HepG2 (cell line): Measurements from ENCODE around the gene CD101. TPM values are rescaled to one million over a fixed set of nuclear protein-coding genes. Genes with fewer than 3 reads are reported as not detected.
"Not testable (repeated sequence)": the region's sequence is repeated elsewhere in the genome, so short reads cannot be mapped to it uniquely, and the experiment has no call there.

Source experiments
- ATAC-seq: fragments of 200-7000 bp; cut with Tn5 transposase; 3 replicates; pipeline ENCODE4 v1.9.1; 2020; ENCODE audit warnings: mild to moderate bottlenecking, moderate library complexity
- BruUV-seq: library from RNA; stranded (reverse); fragments of 400-500 nt; replicated peaks from 2 replicates; lab custom pipeline; 2021; lab: Mats Ljungman, UMichigan
- CTCF ChIA-PET: fragments of 300-600 bp; formaldehyde crosslinking; extraction: SDS; loops from one replicate; lab custom pipeline; 2021; ENCODE audit warnings: low total read pairs, inconsistent platforms, low intra/inter-chr PET ratio; lab: Yijun Ruan, JAX
- POLR2A ChIA-PET: fragments of 350-600 bp; sonication (Branson Sonifier 250); formaldehyde crosslinking; loops from one replicate; lab custom pipeline; 2020; ENCODE audit warnings: antibody characterized with exemption, inconsistent platforms; lab: Yijun Ruan, JAX
- DNase-seq: peaks from one replicate; pipeline ENCODE4 v3.0.0-alpha.2; 2015; ENCODE audit warnings: low spot score
- FAIRE-seq: peaks from 3 replicates; lab custom pipeline; 2011; peaks lifted over from hg19 to GRCh38; lab: Jason Lieb, UNC
- H2AFZ ChIP-seq: one replicate; pipeline ENCODE4 v1.6.1; 2011; ENCODE audit warnings: low read length, inconsistent platforms
- H3K27ac ChIP-seq: fragments of 300-600 bp; 3 replicates; pipeline ENCODE4 v1.8.0; 2011; ENCODE audit warnings: mixed run types, mild to moderate bottlenecking, mixed read lengths, low read length, inconsistent platforms; ENCODE audit not compliant: insufficient read depth; ENCODE audit errors: extremely low read length
- H3K27me3 ChIP-seq, 2 experiments: fragments of 200-600 bp in 1 of 2; 2 replicates in 1 of 2; 3 replicates in 1 of 2; pipeline versions ENCODE4 v1.6.0 to v1.8.0; 2011; ENCODE audit warnings: low read length in 2 of 2, mild to moderate bottlenecking in 2 of 2, moderate library complexity in 2 of 2, inconsistent platforms in 1 of 2; ENCODE audit not compliant: insufficient read depth in 2 of 2, control insufficient read depth in 1 of 2
- H3K36me3 ChIP-seq, 2 experiments: fragments of 200-600 bp in 1 of 2; replicated peaks in 1 of 2; 2 replicates in 1 of 2; 3 replicates in 1 of 2; pipeline versions ENCODE4 v1.5.1 to v1.8.0; 2011; ENCODE audit warnings: low read length in 2 of 2, inconsistent platforms in 1 of 2; ENCODE audit not compliant: insufficient read depth in 2 of 2, control insufficient read depth in 1 of 2
- H3K4me1 ChIP-seq: 2 replicates; pipeline ENCODE4 v1.5.1; 2012; ENCODE audit warnings: low read length, inconsistent platforms; ENCODE audit not compliant: insufficient read depth
- H3K4me2 ChIP-seq: 2 replicates; pipeline ENCODE4 v1.6.0; 2011; ENCODE audit warnings: low read depth, low read length, inconsistent platforms
- H3K4me3 ChIP-seq, 3 experiments: fragments of 200-600 bp in 1 of 3; sonication (generic), shearing (Covaris generic) in 1 of 3; replicated peaks in 1 of 3; 2 replicates each; pipeline ENCODE4 v1.5.1; 2011 to 2016; ENCODE audit warnings: low read length in 3 of 3, inconsistent platforms in 2 of 3, low read depth in 2 of 3, mild to moderate bottlenecking in 2 of 3, control low read depth in 1 of 3, mixed read lengths in 1 of 3; ENCODE audit not compliant: insufficient read depth in 1 of 3
- H3K79me2 ChIP-seq: one replicate; pipeline ENCODE4 v1.6.1; 2011; ENCODE audit warnings: low read length, inconsistent platforms; ENCODE audit not compliant: insufficient read depth
- H3K9ac ChIP-seq: 2 replicates; pipeline ENCODE4 v1.6.0; 2011; ENCODE audit warnings: mild to moderate bottlenecking, low read depth, low read length, inconsistent platforms; ENCODE audit not compliant: insufficient read depth
- H3K9me3 ChIP-seq: 2 replicates; pipeline ENCODE4 v1.5.1; 2012; ENCODE audit warnings: mild to moderate bottlenecking, low read length
- H4K20me1 ChIP-seq: 2 replicates; pipeline ENCODE4 v1.6.0; 2011; ENCODE audit warnings: inconsistent platforms, mild to moderate bottlenecking, low read length, moderate library complexity; ENCODE audit not compliant: insufficient read depth
- ZFP37 ChIP-seq: sonication (generic); formaldehyde crosslinking; IDR thresholded peaks from 2 replicates; pipeline ENCODE4 v1.4.0; 2020; ENCODE audit warnings: missing genetic modification reagents, borderline replicate concordance
- WGBS: methylation state at CpG from one replicate; pipeline ENCODE4 v1.1.6; 2017; ENCODE audit warnings: low lambda C conversion rate; 5-methylcytosine and 5-hydroxymethylcytosine counted together
- in situ Hi-C: cut with HindIII; loops from 2 replicates; pipeline ENCODE4 v1.10.0; 2017; ENCODE audit warnings: low pct_unique_long_range_greater_than_20kb; ENCODE audit not compliant: extremely low pct_ligation_motif_present
- intact Hi-C: fragments of 100-400 bp; cut with micrococcal nuclease; formaldehyde crosslinking; loops from one replicate; pipeline ENCODE4 v1.10.0; 2022; ENCODE audit not compliant: unreplicated experiment
- polyA plus RNA-seq, 8 experiments: library from polyadenylated mRNA; depleted of rRNA in 3 of 8; stranded (reverse) in 7 of 8; unstranded in 1 of 8; fragments of >200 nt; fragmentation: Illumina TruSeq in 4 of 8; extraction: Trizol in 4 of 8; gene quantifications; 2 replicates each; pipeline versions ENCODE4 v1.2.1 to v1.2.3, GENCODE V29; 2011 to 2016; ENCODE audit warnings: low read depth in 4 of 8, missing spikeins in 1 of 8, mixed read lengths in 1 of 8; ENCODE audit not compliant: insufficient read depth in 1 of 8
- total RNA-seq, 5 experiments: library from RNA; depleted of rRNA; stranded (reverse); fragments of >200 nt; fragmentation: Illumina TruSeq; extraction: Trizol; gene quantifications; 2 replicates each; pipeline ENCODE4 v1.2.3, GENCODE V29; 2016; ENCODE audit warnings: low read depth in 1 of 5
- TF ChIP-seq, protein P1 (sequence below): sonication (generic); formaldehyde crosslinking; conservative IDR thresholded peaks from 2 replicates; pipeline ENCODE4 v1.4.0; 2020; ENCODE audit warnings: missing genetic modification reagents

CD101 gene
- total and polyA plus RNA-seq, 2 of the 13 experiments (the other 11 are each of a cell fraction or from before 2014, with no cell fraction given), result 0.05 to 0.09 TPM

DNA sequence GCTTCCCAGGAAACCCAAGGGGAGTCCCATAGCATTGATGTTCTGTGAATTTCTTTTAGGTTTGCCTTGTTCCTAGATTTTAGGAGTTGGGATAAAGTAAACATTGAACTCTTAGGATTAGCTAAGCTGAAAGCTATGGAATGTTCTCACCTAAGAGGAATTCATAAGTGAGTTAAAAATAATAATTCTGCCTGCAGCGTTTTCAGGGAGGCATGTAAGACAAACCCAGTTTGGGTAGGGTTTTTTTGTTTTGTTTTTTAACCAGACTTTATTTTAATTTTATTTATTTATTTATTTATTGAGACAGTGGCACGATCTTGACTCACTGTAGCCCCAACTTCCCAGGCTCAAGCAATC, 28.9 kb upstream of the CD101 start:
- Histone ChIP-seq H3K4me1 (no peaks in the 10 kb centered on the region), H3K4me3 (no peak overlapping the region), H3K27me3 (no peaks in the 10 kb centered on the region), H4K20me1 (no peaks in the 10 kb centered on the region), H3K9ac (no peak overlapping the region), H2AFZ (no peak overlapping the region), H3K36me3 (no peaks in the 10 kb centered on the region), H3K4me2 (no peak overlapping the region), H3K79me2 (no peaks in the 10 kb centered on the region), H3K27ac (no peak overlapping the region), H3K9me3 (no peaks in the 10 kb centered on the region)
- ChIA-PET CTCF (no interaction called here), POLR2A (no interaction called here)
- BruUV-seq, result no TSS peak
- TF ChIP-seq, protein P1, sequence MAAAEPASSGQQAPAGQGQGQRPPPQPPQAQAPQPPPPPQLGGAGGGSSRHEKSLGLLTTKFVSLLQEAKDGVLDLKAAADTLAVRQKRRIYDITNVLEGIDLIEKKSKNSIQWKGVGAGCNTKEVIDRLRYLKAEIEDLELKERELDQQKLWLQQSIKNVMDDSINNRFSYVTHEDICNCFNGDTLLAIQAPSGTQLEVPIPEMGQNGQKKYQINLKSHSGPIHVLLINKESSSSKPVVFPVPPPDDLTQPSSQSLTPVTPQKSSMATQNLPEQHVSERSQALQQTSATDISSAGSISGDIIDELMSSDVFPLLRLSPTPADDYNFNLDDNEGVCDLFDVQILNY (CRISPR knock-in tag), result no peak
- no peak for TF ChIP-seq ZFP37
- intact Hi-C loops (no loop called here), in situ Hi-C loops (no loop called here)
- WGBS, result 33% methylated on average over 2 of the region's 2 CpGs
- FAIRE-seq (no peak), DNase-seq (no peak), ATAC-seq (no peak)

DNA sequence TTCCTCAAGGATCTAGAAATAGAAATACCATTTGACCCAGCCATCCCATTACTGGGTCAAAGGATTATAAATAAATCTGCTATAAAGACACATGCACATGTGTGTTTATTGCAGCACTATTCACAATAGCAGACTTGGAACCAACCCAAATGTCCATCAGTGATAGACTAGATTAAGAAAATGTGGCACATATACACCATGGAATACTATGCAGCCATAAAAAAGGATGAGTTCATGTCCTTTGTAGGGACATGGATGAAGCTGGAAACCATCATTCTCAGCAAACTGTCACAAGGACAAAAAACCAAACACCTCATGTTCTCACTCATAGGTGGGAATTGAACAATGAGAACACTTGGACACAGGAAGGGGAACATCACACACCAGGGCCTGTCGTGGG, 21.3 kb upstream of the CD101 start:
- POLR2A ChIA-PET, FAIRE-seq, H2AFZ ChIP-seq, DNase-seq, in situ Hi-C loops, H3K4me2 ChIP-seq, H4K20me1 ChIP-seq, H3K27ac ChIP-seq, H3K4me3 ChIP-seq, H3K79me2 ChIP-seq, intact Hi-C loops, H3K36me3 ChIP-seq, BruUV-seq, CTCF ChIA-PET, H3K9me3 ChIP-seq, ATAC-seq, H3K27me3 ChIP-seq, H3K9ac ChIP-seq: not testable (repeated sequence)
- WGBS, result 18% methylated on average over 1 of the region's 1 CpG
- peaks cover 20% of the 10 kb centered on the region for H3K4me1 ChIP-seq
